Liver (tissue), 9 donors: ENCODE results near the gene DAZL. TPM values are rescaled to one million over a fixed set of nuclear protein-coding genes. Genes with fewer than 3 reads are reported as not detected.
A peak's percentile ranks its signal among the peaks of the same experiment; 100 is the strongest.

Source experiments
- DNase-seq: peaks from one replicate; pipeline ENCODE4 v3.0.0-alpha.2; 2017; ENCODE audit warnings: low spot score
- H3K27ac ChIP-seq, 2 donors: one replicate each; pipeline ENCODE4 v1.7.0; 2013; ENCODE audit warnings: inconsistent platforms in 2 of 2, low read length in 2 of 2, control low read depth in 1 of 2, low read depth in 1 of 2, mild to moderate bottlenecking in 1 of 2
- H3K27me3 ChIP-seq, 4 donors: one replicate each; pipeline versions ENCODE4 v1.6.1 to v1.7.0; 2013; ENCODE audit warnings: low read length in 3 of 4, inconsistent platforms in 1 of 4, mild to moderate bottlenecking in 1 of 4, moderate library complexity in 1 of 4; ENCODE audit not compliant: control insufficient read depth in 4 of 4, insufficient read depth in 4 of 4
- H3K36me3 ChIP-seq, 4 donors: one replicate each; pipeline versions ENCODE4 v1.6.1 to v1.7.0; 2013; ENCODE audit warnings: low read length in 3 of 4, mild to moderate bottlenecking in 3 of 4, low read depth in 1 of 4, moderate library complexity in 1 of 4; ENCODE audit not compliant: control insufficient read depth in 4 of 4, insufficient read depth in 3 of 4
- H3K4me1 ChIP-seq, 4 donors: one replicate each; pipeline versions ENCODE4 v1.6.1 to v1.7.0; 2013; ENCODE audit warnings: low read length in 3 of 4, mild to moderate bottlenecking in 3 of 4, moderate library complexity in 1 of 4; ENCODE audit not compliant: control insufficient read depth in 4 of 4, insufficient read depth in 4 of 4
- H3K4me3 ChIP-seq, 3 donors: one replicate each; pipeline versions ENCODE4 v1.6.1 to v1.7.0; 2013; ENCODE audit warnings: low read length in 3 of 3, control low read depth in 1 of 3, low read depth in 1 of 3, mild to moderate bottlenecking in 1 of 3
- H3K9ac ChIP-seq, 2 donors: one replicate each; pipeline ENCODE4 v1.7.0; 2013; ENCODE audit warnings: low read length in 2 of 2, mild to moderate bottlenecking in 2 of 2, moderate library complexity in 2 of 2, control low read depth in 1 of 2, low read depth in 1 of 2
- H3K9me3 ChIP-seq, 4 donors: one replicate each; pipeline versions ENCODE4 v1.6.1 to v1.7.0; 2013; ENCODE audit warnings: low read length in 3 of 4; ENCODE audit not compliant: control insufficient read depth in 4 of 4
- ATF3 ChIP-seq: IDR thresholded peaks from 2 replicates; pipeline ENCODE4 v1.6.1; 2016; ENCODE audit warnings: antibody characterized with exemption
- CTCF ChIP-seq: fragments of 150-350 bp; IDR thresholded peaks from 2 replicates; pipeline ENCODE4 v1.5.1; 2017; ENCODE audit warnings: improper control_type of control experiment, low read depth, low read length; ENCODE audit not compliant: missing input control
- EGR1 ChIP-seq, 2 donors: IDR thresholded peaks; 2 replicates each; pipeline ENCODE4 v1.6.1; 2016 to 2018; ENCODE audit warnings: antibody characterized with exemption in 2 of 2, low read depth in 2 of 2
- FOXA1 ChIP-seq: IDR thresholded peaks from 2 replicates; pipeline ENCODE4 v1.6.1; 2016; ENCODE audit warnings: antibody characterized with exemption
- FOXA2 ChIP-seq: IDR thresholded peaks from 2 replicates; pipeline ENCODE4 v1.6.1; 2016; ENCODE audit warnings: antibody characterized with exemption
- GABPA ChIP-seq, 2 donors: IDR thresholded peaks in 1 of 2; conservative IDR thresholded peaks in 1 of 2; 2 replicates each; pipeline ENCODE4 v1.6.1; 2016; ENCODE audit warnings: antibody characterized with exemption in 2 of 2, mild to moderate bottlenecking in 1 of 2, moderate library complexity in 1 of 2
- HNF4A ChIP-seq, 2 donors: conservative IDR thresholded peaks; 2 replicates each; pipeline ENCODE4 v1.6.1; 2016; ENCODE audit warnings: antibody characterized with exemption in 2 of 2, mild to moderate bottlenecking in 2 of 2
- HNF4G ChIP-seq: IDR thresholded peaks from 2 replicates; pipeline ENCODE4 v1.6.1; 2016; ENCODE audit warnings: antibody characterized with exemption
- JUND ChIP-seq, 2 donors: IDR thresholded peaks; 2 replicates each; pipeline ENCODE4 v1.6.1; 2016; ENCODE audit warnings: antibody characterized with exemption in 2 of 2
- NR2F2 ChIP-seq: IDR thresholded peaks from 2 replicates; pipeline ENCODE4 v1.6.1; 2016; ENCODE audit warnings: antibody characterized with exemption
- RAD21 ChIP-seq, 2 donors: IDR thresholded peaks; 2 replicates each; pipeline ENCODE4 v1.6.1; 2016; ENCODE audit warnings: antibody characterized with exemption in 2 of 2, mild to moderate bottlenecking in 2 of 2
- RXRA ChIP-seq, 2 donors: IDR thresholded peaks; 2 replicates each; pipeline ENCODE4 v1.6.1; 2017 to 2018; ENCODE audit warnings: antibody characterized with exemption in 2 of 2, mild to moderate bottlenecking in 1 of 2
- SP1 ChIP-seq: IDR thresholded peaks from 2 replicates; pipeline ENCODE4 v1.6.1; 2018; ENCODE audit warnings: antibody characterized with exemption, mild to moderate bottlenecking
- TAF1 ChIP-seq: conservative IDR thresholded peaks from 2 replicates; pipeline ENCODE4 v1.6.1; 2016; ENCODE audit warnings: antibody characterized with exemption, mild to moderate bottlenecking
- YY1 ChIP-seq: IDR thresholded peaks from 2 replicates; pipeline ENCODE4 v1.6.1; 2016; ENCODE audit warnings: antibody characterized with exemption, mild to moderate bottlenecking
- WGBS: extraction: QIAGEN DNeasy Blood & Tissue Kit; methylation state at CpG from one replicate; pipeline ENCODE4 v1.1.7; 2013; 5-methylcytosine and 5-hydroxymethylcytosine counted together
- polyA plus RNA-seq, 2 donors: library from polyadenylated mRNA; stranded (reverse) in 1 of 2; unstranded in 1 of 2; fragments of 200-250 nt in 1 of 2; fragments of >200 nt in 1 of 2; fragmentation: Nextera tagmentation in 1 of 2; extraction: Ambion mirVana in 1 of 2; gene quantifications; one replicate each; pipeline versions ENCODE4 v1.2.1 to v1.2.3, GENCODE V29; 2013 to 2015
- total RNA-seq, 2 donors: library from RNA; depleted of rRNA; stranded (reverse); fragments of >200 nt; gene quantifications; one replicate each; pipeline ENCODE4 v1.2.3, GENCODE V29; 2014
- TF ChIP-seq, protein P1 (sequence below): IDR thresholded peaks from 2 replicates; pipeline ENCODE4 v1.6.1; 2016; ENCODE audit warnings: antibody characterized with exemption
- TF ChIP-seq, protein P2 (sequence below): IDR thresholded peaks from 2 replicates; pipeline ENCODE4 v1.6.1; 2016; ENCODE audit warnings: antibody characterized with exemption, mild to moderate bottlenecking
- donor health status: healthy.
- donor health status: healthy.
- donor health status: healthy.
- donor health status: healthy.
- donor health status: healthy.

DAZL gene
- total and polyA plus RNA-seq, 4 donors, result not detected

DNA sequence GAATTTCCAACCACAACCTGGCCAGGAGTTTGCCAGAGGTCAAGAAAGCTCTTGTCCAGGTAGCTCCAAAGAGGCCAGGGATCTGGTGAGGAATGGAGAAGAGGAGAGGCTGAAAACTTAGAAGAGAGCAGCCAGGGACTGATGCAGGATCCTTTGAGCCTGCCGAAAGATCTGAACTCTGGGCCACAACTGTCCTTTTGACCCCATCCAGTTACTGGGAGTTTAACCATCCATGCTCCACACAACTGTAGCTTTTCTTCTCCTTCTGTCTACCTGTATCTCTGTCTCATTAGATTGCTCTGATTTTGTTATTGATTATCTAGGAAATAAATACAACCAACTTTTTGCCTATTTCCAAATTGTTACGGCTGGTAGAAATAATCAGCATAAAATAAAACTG, 36.7 kb downstream of the DAZL start:
- 63% methylated on average over 2 of the region's 2 CpGs for WGBS
- Histone ChIP-seq H3K9me3 (no peaks in the 10 kb centered on the region), H3K9ac (no peak overlapping the region), H3K27me3 (no peaks in the 10 kb centered on the region), H3K4me3 (no peak overlapping the region), H3K27ac (no peak overlapping the region), H3K4me1 (no peaks in the 10 kb centered on the region), H3K36me3 (no peaks in the 10 kb centered on the region)
- TF ChIP-seq, protein P1, sequence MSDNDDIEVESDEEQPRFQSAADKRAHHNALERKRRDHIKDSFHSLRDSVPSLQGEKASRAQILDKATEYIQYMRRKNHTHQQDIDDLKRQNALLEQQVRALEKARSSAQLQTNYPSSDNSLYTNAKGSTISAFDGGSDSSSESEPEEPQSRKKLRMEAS, result no peak
- peak; percentile 10 to 35 for TF ChIP-seq HNF4A (conservative IDR thresholded peaks at IDR 0.05)
- peak in 1 of 2 donors; percentile 39 for TF ChIP-seq RXRA (IDR thresholded peaks at IDR 0.05)
- no peak for DNase-seq

GRCh38 chr3:16568115-16568514, 37.1 kb downstream of the DAZL start:
- Histone ChIP-seq H3K4me3 (no peak overlapping the region), H3K27me3 (no peaks in the 10 kb centered on the region), H3K27ac (no peak overlapping the region), H3K4me1 (no peaks in the 10 kb centered on the region), H3K36me3 (no peaks in the 10 kb centered on the region), H3K9me3 (no peaks in the 10 kb centered on the region), H3K9ac (no peak overlapping the region)
- WGBS, result 53% methylated on average over 2 of the region's 2 CpGs
- DNase-seq, result no peak
- TF ChIP-seq EGR1 (IDR thresholded peaks at IDR 0.05; ENCODE audit: low read depth in 2 of 2) (no peak), GABPA (IDR thresholded peaks at IDR 0.05 in 1 of 2, conservative IDR thresholded peaks at IDR 0.05 in 1 of 2) (no peak), SP1 (no peak), JUND (IDR thresholded peaks at IDR 0.05) (no peak), HNF4G (no peak), TAF1 (no peak), FOXA2 (no peak), NR2F2 (no peak), CTCF (no peak), ATF3 (no peak), HNF4A (conservative IDR thresholded peaks at IDR 0.05) (no peak), RAD21 (IDR thresholded peaks at IDR 0.05) (no peak), FOXA1 (no peak)

DNA sequence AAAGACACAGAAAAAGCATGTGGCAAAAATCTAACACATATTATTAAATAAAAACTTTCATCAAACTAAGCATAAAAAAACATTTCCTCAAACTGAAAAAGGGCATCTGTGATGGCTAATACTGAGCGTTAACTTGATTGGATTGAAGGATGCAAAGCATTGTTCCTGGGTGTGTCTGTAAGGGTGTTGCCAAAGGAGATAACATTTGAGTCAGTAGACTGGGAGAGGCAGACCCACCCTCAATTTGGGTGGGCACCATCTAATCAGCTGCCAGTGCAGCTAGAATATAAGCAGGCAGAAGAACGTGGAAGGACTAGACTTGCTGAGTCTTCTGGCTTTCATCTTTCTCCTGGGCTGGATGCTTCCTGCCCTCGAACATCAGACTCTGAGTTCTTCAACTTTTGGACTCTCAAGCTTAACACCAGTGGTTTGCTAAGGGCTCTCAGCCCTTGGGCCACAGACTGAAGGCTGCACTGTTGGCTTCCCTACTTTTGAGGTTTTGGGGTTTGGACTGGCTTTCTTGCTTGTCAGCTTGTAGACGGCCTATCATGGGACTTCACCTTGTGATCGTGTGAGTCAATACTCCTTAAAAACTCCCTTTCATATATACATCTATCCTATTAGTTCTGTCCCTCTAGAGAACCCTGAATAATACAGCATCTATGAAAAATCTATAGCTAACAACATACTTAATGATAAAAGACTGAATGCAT, 45.4 kb downstream of the DAZL start:
- no peak overlapping the region for H3K4me3 ChIP-seq
- no peaks in the 10 kb centered on the region for H3K27me3 ChIP-seq
- TF ChIP-seq CTCF, result no peak
- TF ChIP-seq GABPA (IDR thresholded peaks at IDR 0.05 in 1 of 2, conservative IDR thresholded peaks at IDR 0.05 in 1 of 2), result no peak
- no peak for TF ChIP-seq TAF1
- no peak for TF ChIP-seq HNF4A (conservative IDR thresholded peaks at IDR 0.05)
- TF ChIP-seq, protein P2, sequence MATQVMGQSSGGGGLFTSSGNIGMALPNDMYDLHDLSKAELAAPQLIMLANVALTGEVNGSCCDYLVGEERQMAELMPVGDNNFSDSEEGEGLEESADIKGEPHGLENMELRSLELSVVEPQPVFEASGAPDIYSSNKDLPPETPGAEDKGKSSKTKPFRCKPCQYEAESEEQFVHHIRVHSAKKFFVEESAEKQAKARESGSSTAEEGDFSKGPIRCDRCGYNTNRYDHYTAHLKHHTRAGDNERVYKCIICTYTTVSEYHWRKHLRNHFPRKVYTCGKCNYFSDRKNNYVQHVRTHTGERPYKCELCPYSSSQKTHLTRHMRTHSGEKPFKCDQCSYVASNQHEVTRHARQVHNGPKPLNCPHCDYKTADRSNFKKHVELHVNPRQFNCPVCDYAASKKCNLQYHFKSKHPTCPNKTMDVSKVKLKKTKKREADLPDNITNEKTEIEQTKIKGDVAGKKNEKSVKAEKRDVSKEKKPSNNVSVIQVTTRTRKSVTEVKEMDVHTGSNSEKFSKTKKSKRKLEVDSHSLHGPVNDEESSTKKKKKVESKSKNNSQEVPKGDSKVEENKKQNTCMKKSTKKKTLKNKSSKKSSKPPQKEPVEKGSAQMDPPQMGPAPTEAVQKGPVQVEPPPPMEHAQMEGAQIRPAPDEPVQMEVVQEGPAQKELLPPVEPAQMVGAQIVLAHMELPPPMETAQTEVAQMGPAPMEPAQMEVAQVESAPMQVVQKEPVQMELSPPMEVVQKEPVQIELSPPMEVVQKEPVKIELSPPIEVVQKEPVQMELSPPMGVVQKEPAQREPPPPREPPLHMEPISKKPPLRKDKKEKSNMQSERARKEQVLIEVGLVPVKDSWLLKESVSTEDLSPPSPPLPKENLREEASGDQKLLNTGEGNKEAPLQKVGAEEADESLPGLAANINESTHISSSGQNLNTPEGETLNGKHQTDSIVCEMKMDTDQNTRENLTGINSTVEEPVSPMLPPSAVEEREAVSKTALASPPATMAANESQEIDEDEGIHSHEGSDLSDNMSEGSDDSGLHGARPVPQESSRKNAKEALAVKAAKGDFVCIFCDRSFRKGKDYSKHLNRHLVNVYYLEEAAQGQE, result no peak
- no peak for TF ChIP-seq ATF3
- no peak for TF ChIP-seq YY1
- TF ChIP-seq SP1, result no peak
- TF ChIP-seq FOXA2, result no peak
- no peak for TF ChIP-seq FOXA1
- TF ChIP-seq JUND (IDR thresholded peaks at IDR 0.05), result no peak
- no peak for TF ChIP-seq NR2F2

More for the DNA sequence above, 45.4 kb downstream of the DAZL start:
- Histone ChIP-seq H3K9me3 (no peaks in the 10 kb centered on the region), H3K27ac (no peak overlapping the region), H3K36me3 (no peaks in the 10 kb centered on the region), H3K4me1 (no peaks in the 10 kb centered on the region), H3K9ac (no peak overlapping the region)
- DNase-seq, result no peak
- 87% methylated on average over 5 of the region's 5 CpGs for WGBS
